Loucy (cell line): ENCODE data around the gene LBHD2.

Source experiments
- CTCF ChIP-seq: fragments of 200-600 bp; sonication (generic); conservative IDR thresholded peaks from 2 replicates; pipeline ENCODE4 v1.5.1; 2014; ENCODE audit warnings: mild to moderate bottlenecking, antibody characterized with exemption, low read length
- EZH2phosphoT487 ChIP-seq: fragments of 200-600 bp; IDR thresholded peaks from 2 replicates; pipeline ENCODE4 v1.6.1; 2018; ENCODE audit warnings: antibody characterized with exemption, mild to moderate bottlenecking, moderate library complexity, borderline replicate concordance

- TF ChIP-seq CTCF (no peak), EZH2phosphoT487 (no peak)
Measured at GRCh38 chr14:103041464-103041863, 42.5 kb upstream of the LBHD2 start.
